Mesenchymal stem cell (in vitro differentiated cells and primary cell): Measurements from ENCODE around the gene OR13G1.

Source experiments
- DNase-seq: peaks from one replicate; pipeline ENCODE4 v3.0.0-alpha.2; 2013
- H2AFZ ChIP-seq: one replicate; pipeline ENCODE4 v1.6.1; 2013; ENCODE audit warnings: low read depth, mild to moderate bottlenecking, control low read depth, inconsistent platforms, low read length, moderate library complexity
- H2AK5ac ChIP-seq: 2 replicates; pipeline ENCODE4 v1.6.1; 2013; ENCODE audit warnings: low read length, moderate library complexity, mild to moderate bottlenecking, inconsistent platforms; ENCODE audit not compliant: severe bottlenecking
- H2BK120ac ChIP-seq: one replicate; pipeline ENCODE4 v1.6.1; 2013; ENCODE audit warnings: low read depth, mild to moderate bottlenecking, inconsistent platforms, low read length, moderate library complexity
- H2BK12ac ChIP-seq, 2 experiments: one replicate each; pipeline ENCODE4 v1.6.1; 2013; ENCODE audit warnings: inconsistent platforms in 2 of 2, low read length in 2 of 2, mild to moderate bottlenecking in 2 of 2, moderate library complexity in 2 of 2, control low read depth in 1 of 2
- H2BK15ac ChIP-seq: one replicate; pipeline ENCODE4 v1.6.1; 2013; ENCODE audit warnings: mild to moderate bottlenecking, low read depth, inconsistent platforms; ENCODE audit not compliant: poor library complexity, severe bottlenecking
- H2BK5ac ChIP-seq: 2 replicates; pipeline ENCODE4 v1.6.1; 2013; ENCODE audit warnings: low read depth, mild to moderate bottlenecking, low read length, control low read depth, inconsistent platforms; ENCODE audit not compliant: poor library complexity, severe bottlenecking
- H3K14ac ChIP-seq, 2 experiments: one replicate each; pipeline ENCODE4 v1.6.1; 2013; ENCODE audit warnings: inconsistent platforms in 2 of 2, low read length in 2 of 2, control low read depth in 1 of 2, mild to moderate bottlenecking in 1 of 2, moderate library complexity in 1 of 2
- H3K18ac ChIP-seq, 2 experiments: one replicate each; pipeline ENCODE4 v1.6.1; 2013; ENCODE audit warnings: inconsistent platforms in 2 of 2, low read length in 2 of 2, control low read depth in 1 of 2, low read depth in 1 of 2, mild to moderate bottlenecking in 1 of 2
- H3K23ac ChIP-seq, 2 experiments: one replicate each; pipeline ENCODE4 v1.6.1; 2013; ENCODE audit warnings: inconsistent platforms in 2 of 2, low read length in 2 of 2, mild to moderate bottlenecking in 2 of 2, moderate library complexity in 2 of 2, control low read depth in 1 of 2
- H3K27ac ChIP-seq: 2 replicates; pipeline ENCODE4 v1.5.1; 2013; ENCODE audit warnings: mild to moderate bottlenecking, moderate library complexity, low read length, control low read depth, inconsistent platforms; ENCODE audit not compliant: poor library complexity, severe bottlenecking
- H3K27me3 ChIP-seq, 2 experiments: 2 replicates each; pipeline versions ENCODE4 v1.6.1 to v1.7.0; 2013; ENCODE audit warnings: low read length in 2 of 2, mild to moderate bottlenecking in 2 of 2, moderate library complexity in 2 of 2, control low read depth in 1 of 2, inconsistent platforms in 1 of 2; ENCODE audit not compliant: control insufficient read depth in 1 of 2, insufficient read depth in 1 of 2
- H3K36me3 ChIP-seq, 2 experiments: 2 replicates each; pipeline versions ENCODE4 v1.6.1 to v1.7.0; 2013; ENCODE audit warnings: low read length in 2 of 2, control low read depth in 1 of 2, inconsistent platforms in 1 of 2, low read depth in 1 of 2, mild to moderate bottlenecking in 1 of 2; ENCODE audit not compliant: insufficient read depth in 2 of 2, control insufficient read depth in 1 of 2
- H3K4ac ChIP-seq, 2 experiments: one replicate each; pipeline ENCODE4 v1.6.1; 2013; ENCODE audit warnings: inconsistent platforms in 2 of 2, low read length in 2 of 2, mild to moderate bottlenecking in 2 of 2, moderate library complexity in 2 of 2, control low read depth in 1 of 2, low read depth in 1 of 2
- H3K4me1 ChIP-seq: 2 replicates; pipeline ENCODE4 v1.6.1; 2013; ENCODE audit warnings: low read depth, low read length, control low read depth; ENCODE audit not compliant: control insufficient read depth, insufficient read depth
- H3K4me2 ChIP-seq: 2 replicates; pipeline ENCODE4 v1.6.1; 2013; ENCODE audit warnings: low read length, mild to moderate bottlenecking, inconsistent platforms; ENCODE audit not compliant: poor library complexity, severe bottlenecking
- H3K4me3 ChIP-seq, 2 experiments: 2 replicates each; pipeline versions ENCODE4 v1.5.1 to v1.7.0; 2013; ENCODE audit warnings: low read length in 2 of 2, mild to moderate bottlenecking in 2 of 2, control low read depth in 1 of 2, low read depth in 1 of 2; ENCODE audit not compliant: insufficient read depth in 1 of 2
- H3K79me1 ChIP-seq: replicated peaks from 2 replicates; pipeline ENCODE4 v1.6.1; 2013; ENCODE audit warnings: mild to moderate bottlenecking, control low read depth, low read length, inconsistent platforms; ENCODE audit not compliant: poor library complexity, severe bottlenecking
- H3K9ac ChIP-seq: 2 replicates; pipeline ENCODE4 v1.7.0; 2013; ENCODE audit warnings: mild to moderate bottlenecking, low read length, moderate library complexity
- H3K9me3 ChIP-seq: 2 replicates; pipeline ENCODE4 v1.7.0; 2013; ENCODE audit warnings: mild to moderate bottlenecking, low read length; ENCODE audit not compliant: control insufficient read depth
- H4K8ac ChIP-seq: one replicate; pipeline ENCODE4 v1.6.1; 2013; ENCODE audit warnings: inconsistent platforms, mild to moderate bottlenecking, low read length, moderate library complexity
- H4K91ac ChIP-seq: one replicate; pipeline ENCODE4 v1.6.1; 2013; ENCODE audit warnings: mild to moderate bottlenecking, low read length, inconsistent platforms
- WGBS: methylation state at CpG from one replicate; pipeline ENCODE4 v1.1.7; 2013; ENCODE audit warnings: mixed read lengths; 5-methylcytosine and 5-hydroxymethylcytosine counted together

The OR13G1 gene

GRCh38 chr1:247669225-247669624 is 10.3 kb downstream of the OR13G1 start:
- no peak overlapping the region for H2BK5ac ChIP-seq
- no peak overlapping the region for H3K14ac ChIP-seq
- WGBS = no CpG with 5 or more reads among the region's 1 CpG

GRCh38 chr1:247656221-247656875 is 23.2 kb downstream of the OR13G1 start:
- Histone ChIP-seq H3K36me3 (no peaks in the 10 kb centered on the region), H3K4me3 (no peak overlapping the region), H4K91ac (no peak overlapping the region), H2AK5ac (no peak overlapping the region), H3K4ac (no peak overlapping the region), H2BK12ac (no peak overlapping the region), H3K23ac (no peak overlapping the region), H3K14ac (no peak overlapping the region), H4K8ac (no peak overlapping the region), H3K27me3 (no peaks in the 10 kb centered on the region), H2BK5ac (no peak overlapping the region), H2BK120ac (no peak overlapping the region), H3K9me3 (peaks cover 4% of the 10 kb centered on the region), H3K4me2 (no peak overlapping the region), H3K18ac (no peak overlapping the region), H2AFZ (no peak overlapping the region), H2BK15ac (no peak overlapping the region), H3K27ac (no peak overlapping the region), H3K4me1 (no peaks in the 10 kb centered on the region), H3K79me1 (no peaks in the 10 kb centered on the region), H3K9ac (no peak overlapping the region)
- 58% methylated on average over 4 of the region's 7 CpGs for WGBS
- no peak for DNase-seq

More at GRCh38 chr1:247669225-247669624, 10.3 kb downstream of the OR13G1 start:
- Histone ChIP-seq H3K18ac (no peak overlapping the region), H3K27ac (no peak overlapping the region), H3K4me2 (no peak overlapping the region), H3K9me3 (peaks cover 23% of the 10 kb centered on the region), H2AK5ac (no peak overlapping the region), H2AFZ (no peak overlapping the region), H3K9ac (no peak overlapping the region), H2BK120ac (no peak overlapping the region), H3K4me1 (no peaks in the 10 kb centered on the region), H3K36me3 (no peaks in the 10 kb centered on the region), H2BK15ac (no peak overlapping the region), H3K23ac (no peak overlapping the region), H3K79me1 (no peaks in the 10 kb centered on the region), H4K8ac (no peak overlapping the region), H3K27me3 (no peaks in the 10 kb centered on the region), H2BK12ac (no peak overlapping the region), H4K91ac (no peak overlapping the region), H3K4ac (no peak overlapping the region), H3K4me3 (no peak overlapping the region)
- DNase-seq = no peak

- Histone ChIP-seq H3K27ac (no peak overlapping the region), H3K27me3 (no peaks in the 10 kb centered on the region), H4K8ac (no peak overlapping the region), H2BK5ac (no peak overlapping the region), H3K4me2 (no peak overlapping the region), H3K36me3 (no peaks in the 10 kb centered on the region), H3K9ac (no peak overlapping the region), H2AFZ (no peak overlapping the region), H3K14ac (no peak overlapping the region), H3K79me1 (no peaks in the 10 kb centered on the region), H3K23ac (no peak overlapping the region), H3K4ac (no peak overlapping the region), H3K4me3 (no peak overlapping the region), H4K91ac (no peak overlapping the region), H2BK120ac (no peak overlapping the region), H2AK5ac (no peak overlapping the region), H2BK12ac (no peak overlapping the region), H3K4me1 (no peaks in the 10 kb centered on the region), H3K9me3 (no peaks in the 10 kb centered on the region), H3K18ac (no peak overlapping the region), H2BK15ac (no peak overlapping the region)
- DNase-seq = no peak
- 36% methylated on average over 1 of the region's 1 CpG for WGBS
These were observed 26.5 kb downstream of the OR13G1 start for GRCh38 chr1:247653040-247653439.

DNA sequence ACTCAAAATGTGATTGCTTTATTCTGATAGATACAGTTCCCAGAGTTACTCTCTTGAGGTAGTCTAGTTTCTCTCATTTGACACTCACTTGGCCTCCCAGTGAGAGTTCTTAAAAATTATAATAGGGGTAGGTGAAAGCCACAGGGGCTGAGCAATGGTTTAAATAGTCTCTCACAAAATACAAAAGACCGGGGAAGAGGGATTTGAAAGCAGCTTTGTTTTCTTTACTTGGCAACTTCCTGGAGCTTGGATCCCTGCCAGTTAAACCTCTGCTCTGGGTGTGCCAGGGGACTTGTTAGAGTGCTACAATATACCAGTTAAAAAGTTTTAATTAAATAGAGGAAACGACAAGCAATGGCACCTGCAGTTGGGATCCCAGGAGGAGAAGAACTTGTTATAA is 31.7 kb downstream of the OR13G1 start:
- no peak overlapping the region for H2BK120ac ChIP-seq
- no peak overlapping the region for H3K9ac ChIP-seq
- no peak overlapping the region for H3K14ac ChIP-seq
- no peak overlapping the region for H2AFZ ChIP-seq
- H3K23ac ChIP-seq = no peak overlapping the region
- H4K8ac ChIP-seq = no peak overlapping the region
- DNase-seq = no peak
- no peak overlapping the region for H3K4me3 ChIP-seq
- no peak overlapping the region for H3K27ac ChIP-seq
- 0% methylated on average over 2 of the region's 2 CpGs for WGBS
- no peaks in the 10 kb centered on the region for H3K36me3 ChIP-seq
- H3K4me1 ChIP-seq = no peaks in the 10 kb centered on the region
- no peak overlapping the region for H2AK5ac ChIP-seq
- no peak overlapping the region for H3K4me2 ChIP-seq
- H2BK5ac ChIP-seq = no peak overlapping the region
- H2BK12ac ChIP-seq = no peak overlapping the region
- no peak overlapping the region for H3K4ac ChIP-seq
- no peak overlapping the region for H4K91ac ChIP-seq
- no peak overlapping the region for H3K18ac ChIP-seq
- no peaks in the 10 kb centered on the region for H3K79me1 ChIP-seq
- no peak overlapping the region for H2BK15ac ChIP-seq
- no peaks in the 10 kb centered on the region for H3K27me3 ChIP-seq
- peaks cover 4% of the 10 kb centered on the region for H3K9me3 ChIP-seq
